RWPE2 (cell line): ENCODE results near the gene MYL2.

Experiments used
- ATAC-seq: fragments of 200-7000 bp; cut with Tn5 transposase; 3 replicates; pipeline ENCODE4 v1.9.1; 2021; ENCODE audit warnings: low read depth
- DNase-seq: peaks from one replicate; pipeline ENCODE4 v3.0.0-alpha.2; 2020; ENCODE audit warnings: low spot score
- H3K27ac ChIP-seq: fragments of 450-650 bp; 2 replicates; pipeline ENCODE4 v1.5.1; 2017; ENCODE audit warnings: mild to moderate bottlenecking; ENCODE audit not compliant: poor library complexity, severe bottlenecking
- H3K27me3 ChIP-seq: fragments of 250-450 bp; sonication (Bioruptor Pico); 2 replicates; pipeline ENCODE4 v1.5.1; 2021; ENCODE audit warnings: mild to moderate bottlenecking, moderate library complexity; ENCODE audit not compliant: insufficient read depth, poor library complexity, severe bottlenecking
- H3K36me3 ChIP-seq: fragments of 250-450 bp; sonication (Bioruptor Pico); 2 replicates; pipeline ENCODE4 v1.5.1; 2020; ENCODE audit warnings: low read depth, mild to moderate bottlenecking, moderate library complexity
- H3K4me1 ChIP-seq: fragments of 250-450 bp; sonication (Bioruptor Pico); 2 replicates; pipeline ENCODE4 v1.5.1; 2021; ENCODE audit warnings: mild to moderate bottlenecking, moderate library complexity; ENCODE audit not compliant: insufficient read depth, poor library complexity, severe bottlenecking
- H3K4me3 ChIP-seq: fragments of 250-450 bp; sonication (Bioruptor Pico); 2 replicates; pipeline ENCODE4 v1.5.1; 2021; ENCODE audit warnings: mild to moderate bottlenecking, moderate library complexity; ENCODE audit not compliant: severe bottlenecking
- H3K9me3 ChIP-seq: fragments of 250-450 bp; sonication (Bioruptor Pico); 2 replicates; pipeline ENCODE4 v1.5.1; 2021; ENCODE audit warnings: mild to moderate bottlenecking, moderate library complexity; ENCODE audit not compliant: severe bottlenecking
- TF ChIP-seq, protein P1 (sequence below): fragments of 450-650 bp; IDR thresholded peaks from one replicate; pipeline ENCODE4 v1.5.1; 2017; ENCODE audit warnings: mild to moderate bottlenecking, moderate library complexity; ENCODE audit not compliant: poor library complexity, severe bottlenecking

MYL2 gene

DNA sequence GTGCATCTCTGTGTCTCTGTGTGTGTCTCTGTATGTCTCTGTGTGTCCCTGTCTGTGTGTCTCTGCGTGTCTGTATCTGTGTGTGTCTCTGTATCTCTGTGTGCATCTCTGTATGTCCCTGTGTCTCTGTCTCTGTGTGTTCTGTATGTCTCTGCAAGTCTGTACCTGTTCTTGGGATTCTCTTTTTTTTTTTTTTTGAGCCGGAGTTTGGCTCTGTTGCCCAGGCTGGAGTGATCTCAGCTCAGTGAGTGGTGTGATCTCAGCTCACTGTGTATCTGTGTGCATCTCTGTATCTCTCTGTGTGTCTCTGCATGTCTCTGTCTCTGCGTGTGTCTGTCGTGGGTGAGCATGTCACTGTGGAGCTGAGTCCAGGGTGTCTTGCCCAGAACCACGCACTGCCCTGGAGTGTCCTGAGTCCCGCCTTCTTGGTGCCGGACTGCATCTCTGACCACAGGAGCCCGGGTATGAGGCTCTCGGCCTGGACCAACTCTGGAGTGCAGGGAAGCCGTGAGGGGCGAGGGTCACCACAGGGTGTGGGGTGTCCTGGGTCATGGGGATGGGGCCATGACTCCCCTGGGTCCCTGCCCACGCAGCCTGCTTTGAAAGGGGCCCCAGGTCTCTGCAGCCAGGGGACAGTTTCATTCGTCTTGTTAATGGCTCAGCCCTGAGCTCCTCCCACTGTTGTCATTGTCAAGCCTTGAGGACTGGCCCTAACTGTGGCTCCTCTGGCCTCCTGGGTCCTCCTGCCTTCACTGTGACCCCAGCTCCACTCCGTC lies 11.8 kb downstream of the MYL2 start:
- Histone ChIP-seq H3K4me3 (no peak overlapping the region), H3K27me3 (no peaks in the 10 kb centered on the region), H3K36me3 (no peaks in the 10 kb centered on the region), H3K9me3 (no peaks in the 10 kb centered on the region), H3K27ac (peak overlapping the region; percentile 44), H3K4me1 (peaks cover 3% of the 10 kb centered on the region)
- TF ChIP-seq, protein P1, sequence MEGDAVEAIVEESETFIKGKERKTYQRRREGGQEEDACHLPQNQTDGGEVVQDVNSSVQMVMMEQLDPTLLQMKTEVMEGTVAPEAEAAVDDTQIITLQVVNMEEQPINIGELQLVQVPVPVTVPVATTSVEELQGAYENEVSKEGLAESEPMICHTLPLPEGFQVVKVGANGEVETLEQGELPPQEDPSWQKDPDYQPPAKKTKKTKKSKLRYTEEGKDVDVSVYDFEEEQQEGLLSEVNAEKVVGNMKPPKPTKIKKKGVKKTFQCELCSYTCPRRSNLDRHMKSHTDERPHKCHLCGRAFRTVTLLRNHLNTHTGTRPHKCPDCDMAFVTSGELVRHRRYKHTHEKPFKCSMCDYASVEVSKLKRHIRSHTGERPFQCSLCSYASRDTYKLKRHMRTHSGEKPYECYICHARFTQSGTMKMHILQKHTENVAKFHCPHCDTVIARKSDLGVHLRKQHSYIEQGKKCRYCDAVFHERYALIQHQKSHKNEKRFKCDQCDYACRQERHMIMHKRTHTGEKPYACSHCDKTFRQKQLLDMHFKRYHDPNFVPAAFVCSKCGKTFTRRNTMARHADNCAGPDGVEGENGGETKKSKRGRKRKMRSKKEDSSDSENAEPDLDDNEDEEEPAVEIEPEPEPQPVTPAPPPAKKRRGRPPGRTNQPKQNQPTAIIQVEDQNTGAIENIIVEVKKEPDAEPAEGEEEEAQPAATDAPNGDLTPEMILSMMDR: no peak
- peak; percentile 48; the same call in 2 of the 3 replicates for ATAC-seq
- DNase-seq: no peak

DNA sequence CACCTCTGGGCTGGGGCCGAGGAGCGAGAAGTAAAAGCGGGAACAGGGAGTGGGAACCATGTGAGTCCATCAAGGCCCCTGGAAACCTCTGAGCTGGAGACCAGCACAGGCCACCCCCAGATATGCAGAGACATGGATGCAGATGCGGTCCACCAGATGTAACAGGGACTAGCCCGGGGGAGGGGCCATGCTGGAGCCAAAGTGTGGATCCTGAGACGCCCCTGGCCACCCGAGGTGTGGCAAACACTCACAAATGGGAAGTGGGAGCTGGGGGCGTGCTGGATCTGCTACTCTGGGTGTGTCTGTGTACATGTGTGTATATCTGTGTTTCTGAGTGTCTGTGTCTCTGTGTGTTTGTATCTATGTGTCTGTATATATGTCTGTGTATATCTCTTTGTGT lies 12.8 kb downstream of the MYL2 start:
- Histone ChIP-seq H3K4me3 (no peak overlapping the region), H3K27ac (peak overlapping the region; percentile 44), H3K4me1 (peaks cover 3% of the 10 kb centered on the region), H3K27me3 (no peaks in the 10 kb centered on the region), H3K36me3 (no peaks in the 10 kb centered on the region), H3K9me3 (no peaks in the 10 kb centered on the region)
- TF ChIP-seq, protein P1: no peak
- DNase-seq (no peak), ATAC-seq (no peak)

DNA sequence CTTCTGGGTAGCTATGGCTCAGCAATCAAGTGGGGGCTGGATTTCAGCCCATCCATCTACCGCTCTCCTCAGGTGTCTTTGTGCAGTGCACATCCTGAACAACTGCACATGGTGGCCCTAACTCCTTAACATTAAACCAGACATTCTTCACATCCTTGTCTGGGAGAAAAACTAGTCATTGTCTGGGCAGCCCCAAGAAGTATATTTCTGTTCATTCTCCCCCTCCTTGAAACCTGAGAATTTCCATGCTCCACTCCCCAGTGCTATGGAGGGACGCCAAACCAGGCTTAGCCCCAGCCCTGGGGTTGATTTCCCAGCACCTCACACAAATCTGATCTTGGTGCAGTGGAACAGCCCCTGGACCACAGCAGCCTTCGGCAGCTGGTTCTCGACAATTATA lies 13.4 kb downstream of the MYL2 start:
- H3K4me1 ChIP-seq: peaks cover 3% of the 10 kb centered on the region
- no peak for DNase-seq
- H3K27ac ChIP-seq: peak overlapping the region; percentile 44
- H3K27me3 ChIP-seq: no peaks in the 10 kb centered on the region
- no peaks in the 10 kb centered on the region for H3K36me3 ChIP-seq
- no peaks in the 10 kb centered on the region for H3K9me3 ChIP-seq
- no peak overlapping the region for H3K4me3 ChIP-seq
- TF ChIP-seq, protein P1: no peak
- ATAC-seq: peak; percentile 63; the same call in 2 of the 3 replicates

DNA sequence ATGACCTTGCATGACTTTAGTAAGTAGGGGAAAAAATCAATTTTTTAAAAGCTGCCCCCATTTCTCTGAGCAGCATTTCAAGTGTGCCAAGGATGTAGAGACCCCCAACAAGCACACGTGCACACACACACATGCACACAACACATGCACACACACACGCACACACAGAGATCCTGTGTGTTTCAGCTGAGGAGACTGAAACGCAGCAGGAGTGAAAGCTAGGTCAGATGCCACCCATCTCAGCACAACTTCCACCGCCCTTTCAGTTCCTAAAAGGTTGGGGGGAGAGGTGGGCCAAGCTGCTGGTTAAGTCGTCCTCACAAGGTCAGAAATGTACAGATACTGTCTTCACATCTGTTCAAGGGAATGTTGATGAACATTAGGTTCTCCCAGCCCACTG lies 13.9 kb downstream of the MYL2 start:
- peaks cover 3% of the 10 kb centered on the region for H3K4me1 ChIP-seq
- no peak for ATAC-seq
- H3K27me3 ChIP-seq: no peaks in the 10 kb centered on the region
- H3K27ac ChIP-seq: peak overlapping the region; percentile 44
- no peak overlapping the region for H3K4me3 ChIP-seq
- TF ChIP-seq, protein P1: no peak
- no peaks in the 10 kb centered on the region for H3K36me3 ChIP-seq
- H3K9me3 ChIP-seq: no peaks in the 10 kb centered on the region
- no peak for DNase-seq

DNA sequence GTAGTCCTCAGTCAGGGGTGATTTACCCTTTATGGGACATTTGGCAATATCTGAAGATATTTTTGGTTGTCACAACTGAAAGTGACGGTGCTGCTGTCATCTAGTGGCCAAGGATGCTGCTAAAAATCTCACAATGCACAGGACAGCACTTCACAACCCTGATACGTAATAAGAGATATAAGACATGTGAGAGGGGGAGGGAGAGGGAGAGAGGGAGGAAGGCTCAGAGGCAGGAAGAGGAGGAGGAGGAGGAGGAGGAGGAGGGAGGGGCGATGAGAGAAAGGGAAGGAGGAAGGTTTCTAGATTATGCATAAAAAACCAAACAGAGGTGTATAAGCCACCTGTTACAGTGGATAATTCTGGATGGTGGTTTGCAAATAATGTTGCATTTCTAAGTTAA lies 14.3 kb downstream of the MYL2 start:
- Histone ChIP-seq H3K9me3 (no peaks in the 10 kb centered on the region), H3K27me3 (no peaks in the 10 kb centered on the region), H3K27ac (peak overlapping the region; percentile 44), H3K4me3 (no peak overlapping the region), H3K4me1 (peaks cover 3% of the 10 kb centered on the region), H3K36me3 (no peaks in the 10 kb centered on the region)
- no peak for ATAC-seq
- TF ChIP-seq, protein P1: no peak
- DNase-seq: no peak
